ENCODE data around the gene USPL1.

- TF ChIP-seq POLR2A (IDR thresholded peaks at IDR 0.05) (peak; percentile 93 to 96), CTCF (IDR thresholded peaks at IDR 0.05 in 4 of 5, conservative IDR thresholded peaks at IDR 0.05 in 1 of 5) (peak; percentile 34 to 63 (median 51))
Observed at GRCh38 chr13:30617315-30618185, at the start of gene USPL1.
